Keratinocyte (primary cell): ENCODE results near the gene CLCN2.

Source experiments
- CTCF ChIP-seq, 3 experiments: IDR thresholded peaks in 1 of 3; conservative IDR thresholded peaks in 1 of 3; optimal IDR thresholded peaks in 1 of 3; 2 replicates in 2 of 3; 3 replicates in 1 of 3; pipeline versions ENCODE3 to v1.5.1; 2011; ENCODE audit warnings: low read length in 3 of 3, mild to moderate bottlenecking in 3 of 3, moderate library complexity in 2 of 3, control low read depth in 1 of 3, inconsistent platforms in 1 of 3; ENCODE audit not compliant: insufficient read depth in 2 of 3; ENCODE audit errors: extremely low read depth in 1 of 3
- EZH2 ChIP-seq: IDR thresholded peaks from one replicate; pipeline ENCODE4 v1.6.1; 2012; ENCODE audit warnings: inconsistent platforms, mild to moderate bottlenecking, low read length, moderate library complexity

GRCh38 chr3:184336547-184337398 is 24.6 kb downstream of the CLCN2 start:
- TF ChIP-seq CTCF (optimal IDR thresholded peaks at IDR 0.05 in 1 of 3, IDR thresholded peaks at IDR 0.05 in 1 of 3, conservative IDR thresholded peaks at IDR 0.05 in 1 of 3; ENCODE audit: extremely low read depth in 1 of 3, insufficient read depth in 2 of 3, low read length in 3 of 3) (no peak), EZH2 (no peak)
